Astrocyte of the spinal cord (primary cell): ENCODE data around the gene RILPL2.
"Not testable (repeated sequence)": the region's sequence is repeated elsewhere in the genome, so short reads cannot be mapped to it uniquely, and the experiment has no call there.

Experiments
- DNase-seq: peaks from one replicate; pipeline ENCODE4 v3.0.0; 2011; ENCODE audit warnings: low read depth, low spot score
- H3K4me3 ChIP-seq: 2 replicates; pipeline ENCODE4 v1.5.1; 2011; ENCODE audit warnings: low read depth, mild to moderate bottlenecking, low read length, moderate library complexity
- in situ Hi-C: cut with HindIII; loops from 2 replicates; pipeline ENCODE4 v1.10.0; 2017; ENCODE audit warnings: low sequenced_read_pairs
- TF ChIP-seq, protein P1 (sequence below): IDR thresholded peaks from 2 replicates; pipeline ENCODE4 v1.5.1; 2012; ENCODE audit warnings: low read depth, mild to moderate bottlenecking, low read length, inconsistent platforms

Gene RILPL2

GRCh38 chr12:123388177-123388950 lies 48.1 kb downstream of the RILPL2 start:
- in situ Hi-C loops, result no loop called here
- peak overlapping the region; percentile 58 for H3K4me3 ChIP-seq
- peak; percentile 53 for DNase-seq
- TF ChIP-seq, protein P1, sequence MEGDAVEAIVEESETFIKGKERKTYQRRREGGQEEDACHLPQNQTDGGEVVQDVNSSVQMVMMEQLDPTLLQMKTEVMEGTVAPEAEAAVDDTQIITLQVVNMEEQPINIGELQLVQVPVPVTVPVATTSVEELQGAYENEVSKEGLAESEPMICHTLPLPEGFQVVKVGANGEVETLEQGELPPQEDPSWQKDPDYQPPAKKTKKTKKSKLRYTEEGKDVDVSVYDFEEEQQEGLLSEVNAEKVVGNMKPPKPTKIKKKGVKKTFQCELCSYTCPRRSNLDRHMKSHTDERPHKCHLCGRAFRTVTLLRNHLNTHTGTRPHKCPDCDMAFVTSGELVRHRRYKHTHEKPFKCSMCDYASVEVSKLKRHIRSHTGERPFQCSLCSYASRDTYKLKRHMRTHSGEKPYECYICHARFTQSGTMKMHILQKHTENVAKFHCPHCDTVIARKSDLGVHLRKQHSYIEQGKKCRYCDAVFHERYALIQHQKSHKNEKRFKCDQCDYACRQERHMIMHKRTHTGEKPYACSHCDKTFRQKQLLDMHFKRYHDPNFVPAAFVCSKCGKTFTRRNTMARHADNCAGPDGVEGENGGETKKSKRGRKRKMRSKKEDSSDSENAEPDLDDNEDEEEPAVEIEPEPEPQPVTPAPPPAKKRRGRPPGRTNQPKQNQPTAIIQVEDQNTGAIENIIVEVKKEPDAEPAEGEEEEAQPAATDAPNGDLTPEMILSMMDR, result no peak

DNA sequence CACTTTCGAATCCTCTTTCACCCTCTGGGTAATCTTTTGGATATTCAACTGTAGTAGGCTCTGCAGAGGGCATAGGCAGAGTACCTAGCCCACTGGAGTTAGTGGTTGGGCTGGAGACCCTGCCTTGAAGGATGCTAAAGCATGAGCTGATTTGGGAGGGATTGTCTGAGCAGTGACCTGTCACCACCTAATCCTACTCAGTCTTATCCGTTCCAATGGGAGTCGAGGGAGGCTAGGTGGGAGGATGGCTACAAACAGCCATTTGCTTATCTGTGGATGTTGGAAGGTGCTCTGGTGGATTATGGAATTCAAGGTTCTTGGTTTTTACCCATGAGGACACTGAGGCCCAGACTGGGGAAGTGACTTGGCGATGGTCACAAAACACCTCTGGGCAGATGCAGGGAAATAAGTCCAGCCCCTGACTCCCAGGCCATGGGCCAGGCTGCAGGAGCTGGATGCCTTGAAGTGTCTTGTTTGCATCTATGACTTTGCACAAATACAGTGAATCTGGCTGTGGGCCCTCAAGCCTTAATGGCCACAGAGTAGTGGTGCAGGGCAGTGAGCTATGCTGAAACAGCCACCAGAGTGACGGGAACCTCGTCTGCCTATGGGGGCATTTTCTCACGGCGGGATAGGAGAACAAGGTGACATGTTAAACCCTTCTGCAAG lies 48.8 kb downstream of the RILPL2 start:
- TF ChIP-seq, protein P1, result no peak
- in situ Hi-C loops, result no loop called here
- H3K4me3 ChIP-seq, result no peak overlapping the region
- no peak for DNase-seq

GRCh38 chr12:123385536-123385935 lies 50.9 kb downstream of the RILPL2 start:
- in situ Hi-C loops, H3K4me3 ChIP-seq, DNase-seq: not testable (repeated sequence)

- peak overlapping the region; percentile 90 for H3K4me3 ChIP-seq
- peak; percentile 55 for DNase-seq
- in situ Hi-C loops, result no loop called here
- TF ChIP-seq, protein P1, result no peak
Measured at GRCh38 chr12:123384994-123385376, 51.5 kb downstream of the RILPL2 start.

DNA sequence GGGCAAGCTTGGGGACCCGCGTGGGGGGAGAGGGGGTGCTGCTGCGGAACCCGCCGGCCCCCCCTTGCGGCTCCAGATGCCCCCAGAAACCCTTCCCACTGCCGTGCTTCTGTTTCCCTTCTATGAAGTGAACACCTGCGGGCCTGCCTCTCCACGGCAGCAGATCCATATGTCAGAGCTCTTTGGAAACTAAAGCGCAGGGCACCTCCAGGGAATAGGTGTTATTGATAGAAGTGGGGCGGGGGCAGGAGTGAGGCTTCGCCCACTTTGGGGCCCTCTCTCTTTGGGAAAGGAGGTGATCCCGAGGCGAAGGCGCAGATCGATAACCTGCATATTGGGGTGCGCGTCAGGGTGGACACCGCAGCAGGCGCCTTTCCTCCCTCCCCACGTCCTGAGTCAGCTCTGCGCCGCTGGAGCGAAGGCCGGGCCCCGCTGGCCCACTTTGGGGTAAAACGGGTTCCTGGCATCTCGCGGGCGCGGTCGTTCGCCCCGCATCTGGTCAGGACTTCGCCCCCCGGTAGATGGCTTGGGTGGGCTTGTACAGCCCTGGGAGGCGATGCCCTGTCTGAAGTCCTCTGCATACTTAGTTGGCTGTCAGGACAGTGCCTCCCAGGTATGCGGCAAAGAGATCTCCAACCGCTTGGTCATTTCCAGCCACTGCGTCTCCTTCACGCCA lies 52.0 kb downstream of the RILPL2 start:
- H3K4me3 ChIP-seq, result peak overlapping the region; percentile 90
- in situ Hi-C loops, result no loop called here
- DNase-seq, result no peak
- TF ChIP-seq, protein P1, result no peak

GRCh38 chr12:123382684-123383083 lies 53.8 kb downstream of the RILPL2 start:
- TF ChIP-seq, protein P1, result no peak
- H3K4me3 ChIP-seq, result no peak overlapping the region
- in situ Hi-C loops, result no loop called here
- no peak for DNase-seq

DNA sequence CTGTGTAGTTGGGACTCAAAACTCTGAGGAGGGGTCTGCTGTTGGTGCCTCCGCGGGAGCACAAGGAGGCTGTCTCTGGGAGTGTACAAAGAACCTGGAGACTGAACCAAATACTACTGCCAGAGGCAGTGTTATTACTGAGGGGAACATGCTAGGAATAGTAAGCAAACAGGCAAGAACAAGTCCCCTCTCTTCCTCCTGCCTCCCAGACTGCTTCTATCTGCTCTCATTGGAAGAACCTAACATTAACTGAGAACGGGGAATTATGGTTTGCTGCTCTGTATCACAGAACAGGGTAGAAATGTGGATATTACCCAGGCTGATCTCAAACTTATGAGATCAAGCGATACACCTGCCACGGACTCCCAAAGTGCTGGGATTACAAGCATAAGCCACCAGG lies 57.1 kb downstream of the RILPL2 start:
- no peak for DNase-seq
- in situ Hi-C loops, result no loop called here
- TF ChIP-seq, protein P1, result no peak
- no peak overlapping the region for H3K4me3 ChIP-seq

GRCh38 chr12:123372415-123372814 lies 64.1 kb downstream of the RILPL2 start:
- in situ Hi-C loops, H3K4me3 ChIP-seq, DNase-seq: not testable (repeated sequence)

DNA sequence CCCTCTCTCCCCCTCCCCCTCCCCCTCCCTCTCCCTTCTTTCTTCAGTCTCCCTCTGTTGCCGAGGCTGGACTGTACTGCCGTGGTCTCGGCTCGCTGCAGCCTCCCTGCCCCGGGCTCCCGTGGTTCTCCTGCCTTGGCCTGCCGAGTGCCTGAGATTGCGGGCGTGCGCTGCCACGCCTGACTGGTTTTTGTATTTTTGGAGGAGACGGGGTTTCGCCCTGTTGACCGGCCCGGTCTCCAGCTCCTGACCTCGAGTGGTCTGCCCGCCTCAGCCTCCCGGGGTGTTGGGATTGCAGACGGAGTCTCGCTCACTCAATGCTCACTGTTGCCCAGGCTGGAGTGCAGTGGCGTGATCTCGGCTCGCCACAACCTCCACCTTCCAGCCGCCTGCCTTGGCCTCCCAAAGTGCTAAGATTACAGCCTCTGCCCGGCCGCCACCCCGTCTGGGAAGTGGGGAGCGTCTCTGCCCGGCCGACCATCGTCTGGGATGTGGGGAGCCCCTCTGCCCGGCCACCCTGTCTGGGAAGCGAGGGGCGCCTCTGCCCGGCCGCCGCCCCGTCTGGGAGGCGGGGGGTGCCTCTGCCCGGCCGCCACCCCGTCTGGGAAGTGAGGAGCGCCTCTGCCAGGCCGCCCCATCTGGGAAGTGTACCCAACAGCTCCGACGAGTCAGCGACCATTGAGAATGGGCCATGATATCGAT lies 64.7 kb downstream of the RILPL2 start:
- in situ Hi-C loops, H3K4me3 ChIP-seq, DNase-seq: not testable (repeated sequence)
